OCI-LY7 (cell line): ENCODE measurements around the gene RPL32. TPM values are rescaled to one million over a fixed set of nuclear protein-coding genes. Genes with fewer than 3 reads are reported as not detected.
"Not testable (repeated sequence)": the region's sequence is repeated elsewhere in the genome, so short reads cannot be mapped to it uniquely, and the experiment has no call there.

Experiments
- BruUV-seq: library from RNA; stranded (reverse); fragments of 400-500 nt; replicated peaks from 2 replicates; lab custom pipeline; 2021; lab: Mats Ljungman, UMichigan
- CTCF ChIA-PET: fragments of 300-600 bp; sonication (Branson Sonifier 250); formaldehyde crosslinking; loops from one replicate; lab custom pipeline; 2022; ENCODE audit warnings: antibody characterized with exemption; ENCODE audit not compliant: unreplicated experiment; lab: Charles Lee
- POLR2A ChIA-PET: fragments of 300-600 bp; sonication (Branson Sonifier 250); formaldehyde crosslinking; loops from one replicate; lab custom pipeline; 2022; ENCODE audit warnings: antibody characterized with exemption; lab: Charles Lee
- DNase-seq: peaks from one replicate; pipeline ENCODE4 v3.0.0-alpha.2; 2015; ENCODE audit warnings: low spot score
- H2AFZ ChIP-seq: fragments of 200-600 bp; sonication (generic), shearing (Covaris generic); 2 replicates; pipeline ENCODE4 v1.6.1; 2014; ENCODE audit warnings: mild to moderate bottlenecking, antibody characterized with exemption, low read length, moderate library complexity
- H3K27ac ChIP-seq: fragments of 200-600 bp; sonication (generic); 2 replicates; pipeline ENCODE4 v1.5.1; 2014; ENCODE audit warnings: mixed run types, low read depth, mild to moderate bottlenecking, moderate library complexity, low read length, inconsistent platforms; ENCODE audit not compliant: poor library complexity, severe bottlenecking
- H3K36me3 ChIP-seq: fragments of 200-600 bp; sonication (generic); 2 replicates; pipeline ENCODE4 v1.6.1; 2014; ENCODE audit warnings: mild to moderate bottlenecking, antibody characterized with exemption, low read length, moderate library complexity, mixed read lengths; ENCODE audit not compliant: insufficient read depth
- H3K4me1 ChIP-seq: fragments of 200-600 bp; sonication (generic); 2 replicates; pipeline ENCODE4 v1.5.1; 2014; ENCODE audit warnings: mild to moderate bottlenecking, low read length; ENCODE audit not compliant: insufficient read depth, poor library complexity, severe bottlenecking
- H3K4me2 ChIP-seq: fragments of 200-600 bp; sonication (generic); 2 replicates; pipeline ENCODE4 v1.6.1; 2014; ENCODE audit warnings: mild to moderate bottlenecking, low read length
- H3K4me3 ChIP-seq: fragments of 200-600 bp; sonication (generic); 2 replicates; pipeline ENCODE4 v1.5.1; 2014; ENCODE audit warnings: mild to moderate bottlenecking, low read depth, low read length; ENCODE audit not compliant: poor library complexity, severe bottlenecking
- H3K79me2 ChIP-seq: fragments of 200-600 bp; sonication (generic); 2 replicates; pipeline ENCODE4 v1.6.1; 2016; ENCODE audit warnings: low read depth, mild to moderate bottlenecking, low read length, moderate library complexity, mixed read lengths; ENCODE audit not compliant: insufficient read depth
- H3K9me2 ChIP-seq: fragments of 200-600 bp; sonication (generic); 2 replicates; pipeline ENCODE4 v1.6.1; 2016; ENCODE audit warnings: mild to moderate bottlenecking, low read length, mixed read lengths; ENCODE audit not compliant: insufficient read depth
- H3K9me3 ChIP-seq: fragments of 200-600 bp; sonication (generic); 2 replicates; pipeline ENCODE4 v1.6.1; 2014; ENCODE audit warnings: mild to moderate bottlenecking, mixed run types, low read length, mixed read lengths
- H4K20me1 ChIP-seq: fragments of 200-600 bp; sonication (generic); 2 replicates; pipeline ENCODE4 v1.6.1; 2014; ENCODE audit warnings: mild to moderate bottlenecking, antibody characterized with exemption, low read length, moderate library complexity, mixed read lengths; ENCODE audit not compliant: insufficient read depth
- CTCF ChIP-seq: fragments of 200-600 bp; sonication (generic); conservative IDR thresholded peaks from 2 replicates; pipeline ENCODE4 v1.5.1; 2014; ENCODE audit warnings: mild to moderate bottlenecking, antibody characterized with exemption, low read length, moderate library complexity, mixed read lengths
- EZH2phosphoT487 ChIP-seq: fragments of 200-600 bp; sonication (generic); IDR thresholded peaks from 2 replicates; pipeline ENCODE4 v1.6.1; 2018; ENCODE audit warnings: low read depth, borderline replicate concordance, mild to moderate bottlenecking, mixed run types, antibody characterized with exemption, low read length, moderate library complexity, mixed read lengths
- intact Hi-C: fragments of 100-400 bp; cut with micrococcal nuclease; formaldehyde crosslinking; loops from one replicate; pipeline ENCODE4 v1.10.0; 2022; ENCODE audit not compliant: unreplicated experiment
- total RNA-seq, 2 experiments: library from RNA; depleted of rRNA in 1 of 2; stranded (reverse); fragments of >200 nt in 1 of 2; shearing (Covaris generic) in 1 of 2; gene quantifications; 2 replicates each; pipeline ENCODE4 v1.2.3, GENCODE V29; 2014 to 2022

The RPL32 gene
- total RNA-seq, 2 experiments from 2014 or later = 2,099 to 3,717 TPM

DNA sequence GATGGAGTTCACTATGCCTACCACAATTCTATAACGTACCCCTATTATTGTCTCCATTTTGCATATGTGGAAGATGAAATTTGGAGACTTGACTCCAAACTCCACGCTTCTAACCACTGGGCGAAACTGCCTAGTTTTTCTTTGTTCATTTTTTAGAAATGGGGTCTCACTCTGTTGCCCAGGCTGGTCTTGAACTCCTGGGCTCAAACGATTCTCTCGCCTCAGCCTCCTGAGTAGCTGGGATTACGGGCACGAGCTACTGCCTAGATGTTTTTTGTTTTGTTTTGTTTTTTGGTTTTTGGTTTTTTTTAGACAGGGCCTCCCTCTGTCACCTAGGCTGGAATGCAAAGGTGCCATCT lies 584 bp upstream of the RPL32 start:
- Histone ChIP-seq H2AFZ (peak overlapping the region; percentile 78), H3K79me2 (peaks cover 45% of the 10 kb centered on the region), H3K4me2 (peak overlapping the region; percentile 70), H3K4me3 (peak overlapping the region; percentile 14), H4K20me1 (peaks cover 37% of the 10 kb centered on the region), H3K4me1 (peaks cover 37% of the 10 kb centered on the region), H3K9me3 (no peaks in the 10 kb centered on the region), H3K9me2 (no peaks in the 10 kb centered on the region), H3K36me3 (peaks cover 42% of the 10 kb centered on the region), H3K27ac (peak overlapping the region; percentile 67)
- no peak for TF ChIP-seq EZH2phosphoT487
- TF ChIP-seq CTCF = peak; percentile 21; the same call in 1 of the 2 replicates
- ChIA-PET POLR2A (interaction anchor here (0.5 to 1.5 kb wide), 8 partner anchors 9 to 146 kb away, joined by 3 to 4 read pairs (median 3); no protein-coding TSS in a partner anchor), CTCF (interaction anchor here (1.0 to 2.3 kb wide), 3 partner anchors 45 to 135 kb away, joined by 3 to 8 read pairs (median 3); partner anchors contain the start of gene CAND2)
- no peak for DNase-seq
- intact Hi-C loops = loop anchor here (5.0 kb wide), 1 partner anchor 135 kb away; no protein-coding TSS in a partner anchor
- BruUV-seq = no TSS peak

DNA sequence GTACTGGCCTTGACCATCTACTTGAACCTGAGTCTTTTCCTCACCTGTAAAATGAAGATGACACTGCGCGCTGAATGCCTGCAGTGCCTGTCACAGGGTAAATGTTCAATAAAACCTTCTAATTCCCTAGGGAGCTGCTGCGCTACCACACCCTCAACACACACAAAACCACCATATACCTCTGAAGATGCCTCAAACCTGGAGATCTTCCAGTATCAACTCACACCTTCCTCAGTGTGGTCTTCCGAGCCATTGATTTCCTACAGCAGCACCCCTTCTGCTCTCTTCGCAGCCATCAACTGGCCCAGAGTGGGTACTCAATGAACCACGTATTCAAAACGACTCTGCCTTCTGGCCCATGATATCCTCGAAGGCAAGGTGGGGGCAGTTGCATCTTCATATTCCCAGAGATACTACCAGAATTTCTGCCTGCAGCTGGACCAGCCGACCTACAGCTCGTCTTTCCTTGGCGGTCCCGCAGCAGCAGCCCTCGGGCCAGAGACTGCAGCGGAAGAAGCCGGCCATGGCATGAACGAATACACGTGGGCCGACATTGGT lies 695 bp downstream of the RPL32 start:
- BruUV-seq = TSS peak; percentile 61
- POLR2A ChIA-PET = interaction anchor here (0.8 to 1.5 kb wide), 6 partner anchors 9 to 159 kb away, joined by 3 to 4 read pairs (median 3); no protein-coding TSS in a partner anchor
- Histone ChIP-seq H3K4me1 (peaks cover 44% of the 10 kb centered on the region), H3K36me3 (peaks cover 55% of the 10 kb centered on the region), H3K4me2 (peak overlapping the region; percentile 70), H2AFZ (no peak overlapping the region; the same call in 1 of the 2 replicates), H4K20me1 (peaks cover 42% of the 10 kb centered on the region), H3K9me2 (no peaks in the 10 kb centered on the region), H3K27ac (peak overlapping the region; percentile 67), H3K79me2 (peaks cover 52% of the 10 kb centered on the region), H3K9me3 (no peaks in the 10 kb centered on the region), H3K4me3 (peak overlapping the region; percentile 100)
- CTCF ChIA-PET = interaction anchor here (1.4 to 2.3 kb wide), 2 partner anchors 53 to 134 kb away, joined by 3 to 8 read pairs; no protein-coding TSS in a partner anchor
- no peak for TF ChIP-seq EZH2phosphoT487
- no peak for TF ChIP-seq CTCF
- intact Hi-C loops = loop anchor here (5.0 kb wide), 1 partner anchor 133 kb away; no protein-coding TSS in a partner anchor
- peak; percentile 63 for DNase-seq

DNA sequence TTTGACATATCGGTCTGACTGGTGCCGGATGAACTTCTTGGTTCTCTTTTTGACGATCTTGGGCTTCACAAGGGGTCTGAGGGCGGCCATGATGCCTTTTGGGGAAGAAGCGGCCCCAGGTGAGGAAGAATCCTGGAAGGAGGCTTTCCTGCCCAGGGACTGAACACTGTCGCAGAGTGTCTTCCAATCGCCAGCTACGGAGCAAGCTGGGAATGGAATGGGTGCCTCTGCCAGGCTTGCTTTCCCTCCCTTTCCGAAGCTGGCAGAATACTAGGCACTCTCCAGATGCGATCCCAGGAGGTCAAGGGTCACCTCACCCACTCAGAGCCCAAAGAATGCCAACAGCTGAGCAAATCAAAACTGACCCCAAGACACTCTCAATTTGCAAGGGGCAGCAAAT lies 1.2 kb downstream of the RPL32 start:
- Histone ChIP-seq H3K36me3 (peaks cover 60% of the 10 kb centered on the region), H3K4me2 (peak overlapping the region; percentile 70), H4K20me1 (peaks cover 45% of the 10 kb centered on the region), H3K79me2 (peaks cover 52% of the 10 kb centered on the region), H3K4me3 (peak overlapping the region; percentile 100), H3K27ac (peak overlapping the region; percentile 67), H3K4me1 (peaks cover 44% of the 10 kb centered on the region)
- POLR2A ChIA-PET = interaction anchor here (0.6 to 1.5 kb wide), 5 partner anchors 8 to 315 kb away, joined by 3 to 4 read pairs (median 4); no protein-coding TSS in a partner anchor
- CTCF ChIA-PET, H3K9me3 ChIP-seq, BruUV-seq, H3K9me2 ChIP-seq, DNase-seq, H2AFZ ChIP-seq: not testable (repeated sequence)
- intact Hi-C loops = loop anchor here (5.0 kb wide), 1 partner anchor 133 kb away; no protein-coding TSS in a partner anchor
